ENCODE data around the gene MAG. TPM values are rescaled to one million over a fixed set of nuclear protein-coding genes. Genes with fewer than 3 reads are reported as not detected.
A peak's percentile ranks its signal among the peaks of the same experiment; 100 is the strongest.

The MAG gene
- total RNA-seq, 3 donors from 2014 or later: 4.2 TPM; not detected in 2

DNA sequence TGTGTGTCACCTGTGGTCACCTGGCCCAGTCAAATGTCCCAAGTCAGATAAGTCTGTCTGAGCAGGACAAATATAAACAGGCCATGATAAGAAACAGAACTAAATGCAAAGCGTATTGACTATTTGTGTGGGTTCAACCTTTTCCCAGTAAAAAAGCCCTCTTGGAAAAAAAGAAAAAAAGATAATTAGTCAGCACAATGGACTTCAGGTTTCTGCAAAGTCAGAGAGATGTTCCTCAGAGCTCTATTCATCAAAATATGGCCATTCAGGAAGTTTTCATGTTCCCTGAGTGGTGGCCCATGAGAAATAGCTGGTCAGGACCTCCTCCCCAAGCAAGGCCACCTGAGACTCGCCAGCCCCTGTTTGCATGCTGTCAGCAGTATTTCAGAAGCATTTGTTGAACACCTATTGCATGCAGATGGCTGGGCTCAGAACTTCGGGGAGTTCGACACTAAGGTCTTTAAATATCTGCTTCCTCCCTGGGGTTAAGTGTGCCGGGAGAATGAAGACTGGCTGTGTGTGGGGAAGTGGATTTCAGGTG is 69.0 kb downstream of the MAG start:
- DNase-seq (ENCODE audit: low spot score in 2 of 2): peak in 1 of 2 donors; percentile 31
- TF ChIP-seq, protein P1, sequence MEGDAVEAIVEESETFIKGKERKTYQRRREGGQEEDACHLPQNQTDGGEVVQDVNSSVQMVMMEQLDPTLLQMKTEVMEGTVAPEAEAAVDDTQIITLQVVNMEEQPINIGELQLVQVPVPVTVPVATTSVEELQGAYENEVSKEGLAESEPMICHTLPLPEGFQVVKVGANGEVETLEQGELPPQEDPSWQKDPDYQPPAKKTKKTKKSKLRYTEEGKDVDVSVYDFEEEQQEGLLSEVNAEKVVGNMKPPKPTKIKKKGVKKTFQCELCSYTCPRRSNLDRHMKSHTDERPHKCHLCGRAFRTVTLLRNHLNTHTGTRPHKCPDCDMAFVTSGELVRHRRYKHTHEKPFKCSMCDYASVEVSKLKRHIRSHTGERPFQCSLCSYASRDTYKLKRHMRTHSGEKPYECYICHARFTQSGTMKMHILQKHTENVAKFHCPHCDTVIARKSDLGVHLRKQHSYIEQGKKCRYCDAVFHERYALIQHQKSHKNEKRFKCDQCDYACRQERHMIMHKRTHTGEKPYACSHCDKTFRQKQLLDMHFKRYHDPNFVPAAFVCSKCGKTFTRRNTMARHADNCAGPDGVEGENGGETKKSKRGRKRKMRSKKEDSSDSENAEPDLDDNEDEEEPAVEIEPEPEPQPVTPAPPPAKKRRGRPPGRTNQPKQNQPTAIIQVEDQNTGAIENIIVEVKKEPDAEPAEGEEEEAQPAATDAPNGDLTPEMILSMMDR (IDR thresholded peaks at IDR 0.05): no peak
- TF ChIP-seq POLR2AphosphoS5 (IDR thresholded peaks at IDR 0.05) (no peak), POLR2A (IDR thresholded peaks at IDR 0.05) (no peak)
- Histone ChIP-seq H3K9me3 (no peaks in the 10 kb centered on the region), H3K4me3 (no peak overlapping the region), H3K27me3 (peaks cover 0 to 3% of the 10 kb centered on the region in 2 donors), H3K36me3 (no peaks in the 10 kb centered on the region), H3K4me1 (no peaks in the 10 kb centered on the region), H3K27ac (no peak overlapping the region)
- intact Hi-C loops (cut with DNase I; ENCODE audit: low total_unique reads): no loop called here

DNA sequence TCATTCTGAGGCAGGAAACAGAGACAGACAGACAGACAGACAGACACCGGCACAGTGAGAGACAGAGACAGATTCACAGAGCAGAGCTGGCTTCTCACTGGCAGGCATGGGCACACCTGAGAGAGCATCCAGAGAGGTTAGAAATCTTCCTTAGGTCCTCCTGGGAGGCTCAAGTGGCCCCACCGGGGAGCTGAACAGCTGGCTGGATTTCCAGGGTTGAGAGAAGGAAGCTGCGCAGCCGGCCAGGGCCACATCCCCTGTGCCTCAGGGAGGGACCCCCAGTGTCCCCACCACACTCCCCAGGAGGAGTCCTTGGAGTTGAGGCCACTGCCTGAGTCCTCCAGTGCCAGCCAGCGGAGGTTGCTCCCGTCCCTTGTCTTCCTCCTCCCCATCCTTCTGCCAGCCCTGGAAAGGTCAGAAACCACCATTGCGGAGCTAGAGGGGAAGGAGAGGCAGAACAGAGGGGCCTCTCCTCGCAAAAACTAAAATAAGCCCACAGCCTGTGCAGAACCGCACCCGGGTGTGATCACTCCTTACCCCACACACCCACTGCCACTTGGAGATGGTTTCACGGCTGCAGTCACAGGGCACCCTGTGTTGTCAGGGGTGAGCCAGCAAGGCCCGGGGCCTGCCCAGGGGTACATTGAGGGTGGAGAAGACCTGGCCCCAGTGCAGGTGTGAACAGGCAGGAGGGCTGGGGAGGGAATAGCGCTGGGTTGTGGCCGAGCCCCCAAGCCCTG is 70.5 kb downstream of the MAG start:
- TF ChIP-seq, protein P1 (IDR thresholded peaks at IDR 0.05): no peak
- TF ChIP-seq POLR2A (IDR thresholded peaks at IDR 0.05) (no peak), POLR2AphosphoS5 (IDR thresholded peaks at IDR 0.05) (no peak)
- intact Hi-C loops (cut with DNase I; ENCODE audit: low total_unique reads): no loop called here
- Histone ChIP-seq H3K27ac (no peak overlapping the region), H3K36me3 (no peaks in the 10 kb centered on the region), H3K9me3 (no peaks in the 10 kb centered on the region), H3K4me1 (no peaks in the 10 kb centered on the region), H3K27me3 (peaks cover 0 to 3% of the 10 kb centered on the region in 2 donors), H3K4me3 (no peak overlapping the region)
- DNase-seq (ENCODE audit: low spot score in 2 of 2): peak in 1 of 2 donors; percentile 30

DNA sequence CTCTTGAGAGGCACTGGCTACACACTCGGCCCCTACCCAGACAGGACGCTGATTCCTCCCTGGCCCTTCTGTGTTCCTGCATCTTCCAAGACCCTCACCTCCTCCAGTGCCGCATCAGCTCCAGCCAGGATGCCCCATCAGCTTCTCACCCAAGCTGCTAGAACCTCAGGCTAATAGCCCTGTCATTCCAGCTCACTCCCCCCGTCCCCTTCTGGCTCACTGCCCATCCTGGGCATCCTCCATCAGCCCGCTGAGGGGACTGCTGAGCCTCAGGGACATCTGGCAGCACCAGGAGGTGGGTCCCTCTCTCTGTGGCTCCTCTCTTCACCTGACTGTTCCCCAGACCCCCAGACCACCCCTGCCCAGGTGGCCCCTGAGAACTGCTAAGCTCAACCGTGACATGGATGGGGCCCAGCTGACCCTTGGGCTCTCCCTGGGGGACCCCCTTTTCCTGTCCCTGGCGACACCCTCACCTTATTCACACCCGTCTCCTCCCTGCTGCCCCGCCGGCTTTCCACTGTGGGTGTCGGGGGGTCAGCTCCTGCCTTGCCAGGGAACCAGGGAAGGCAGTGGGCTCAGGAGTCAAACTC is 71.1 kb downstream of the MAG start:
- peak in 1 of 2 donors; percentile 38 for DNase-seq (ENCODE audit: low spot score in 2 of 2)
- H3K27me3 ChIP-seq: peaks cover 0 to 3% of the 10 kb centered on the region in 2 donors
- no peaks in the 10 kb centered on the region for H3K9me3 ChIP-seq
- H3K4me1 ChIP-seq: no peaks in the 10 kb centered on the region
- H3K36me3 ChIP-seq: no peaks in the 10 kb centered on the region
- no peak overlapping the region for H3K27ac ChIP-seq
- H3K4me3 ChIP-seq: no peak overlapping the region
- intact Hi-C loops (cut with DNase I; ENCODE audit: low total_unique reads): no loop called here
- TF ChIP-seq POLR2A (IDR thresholded peaks at IDR 0.05) (no peak), POLR2AphosphoS5 (IDR thresholded peaks at IDR 0.05) (no peak)
- TF ChIP-seq, protein P1 (IDR thresholded peaks at IDR 0.05): no peak

Other genes starting within 250 kb of the MAG start
- 100 to 1,000 TPM in 2 of 3 donors, not detected in 1; 135 to 318 TPM for gene FXYD3, start 176.3 kb upstream of the MAG start, total RNA-seq
- 10 to 100 TPM in 1 of 3 donors, 1 to 10 TPM in 2; 4.3 to 37.8 (median 5.3) TPM for gene LGI4, start 157.1 kb upstream of the MAG start, total RNA-seq
- gene FXYD1, start 153.3 kb upstream of the MAG start, total RNA-seq: 10 to 100 TPM; 15.5 to 75.5 (median 34.7) TPM
- not detected for gene FXYD7, start 148.9 kb upstream of the MAG start, total RNA-seq
- 10 to 100 TPM; 52.4 to 56.7 (median 56.2) TPM for gene FXYD5, start 137.4 kb upstream of the MAG start, total RNA-seq
- under 1 TPM in 1 of 3 donors, not detected in 2; 0.44 TPM for gene FAM187B, start 63.4 kb upstream of the MAG start, total RNA-seq
- gene LSR, start 43.2 kb upstream of the MAG start, total RNA-seq: 10 to 100 TPM in 2 of 3 donors, 1 to 10 TPM in 1; 3.7 to 37.5 (median 35.1) TPM
- gene USF2, start 23.2 kb upstream of the MAG start, total RNA-seq: 100 to 1,000 TPM in 1 of 3 donors, 10 to 100 TPM in 2; 72.7 to 117 (median 77.3) TPM
- 1 to 10 TPM in 1 of 3 donors, not detected in 2; 1.5 TPM for gene HAMP, start 9.6 kb upstream of the MAG start, total RNA-seq
- gene CD22, start 37.0 kb downstream of the MAG start, total RNA-seq: 1 to 10 TPM in 2 of 3 donors, under 1 TPM in 1; 0.33 to 7.8 (median 4.8) TPM
- gene FFAR1, start 55.7 kb downstream of the MAG start, total RNA-seq: not detected
- gene FFAR3, start 66.3 kb downstream of the MAG start, total RNA-seq: under 1 TPM in 2 of 3 donors, not detected in 1; 0.16 to 0.33 TPM
- under 1 TPM in 1 of 3 donors, not detected in 2; 0.66 TPM for gene GPR42, start 78.9 kb downstream of the MAG start, total RNA-seq
- under 1 TPM in 1 of 3 donors, not detected in 2; 0.15 TPM for gene FFAR2, start 156.1 kb downstream of the MAG start, total RNA-seq
- gene KRTDAP, start 198.3 kb downstream of the MAG start, total RNA-seq: not detected
- 100 to 1,000 TPM in 1 of 3 donors, 10 to 100 TPM in 1, under 1 TPM in 1; 0.96 to 135 (median 61.0) TPM for gene DMKN, start 221.5 kb downstream of the MAG start, total RNA-seq
- gene SBSN, start 236.2 kb downstream of the MAG start, total RNA-seq: not detected
- gene GAPDHS, start 241.3 kb downstream of the MAG start, total RNA-seq: not detected

All from breast epithelium (tissue), 4 donors.